RWPE1 (cell line): ENCODE measurements around the gene TPBGL.

Experiments used
- CTCF ChIA-PET: fragments of 350-600 bp; sonication (Branson Sonifier 250); formaldehyde crosslinking; extraction: SDS; loops from one replicate; lab custom pipeline; 2021; lab: Yijun Ruan, JAX
- POLR2A ChIA-PET: fragments of 400-600 bp; formaldehyde crosslinking; extraction: SDS; loops from one replicate; lab custom pipeline; 2020; ENCODE audit warnings: antibody characterized with exemption; ENCODE audit not compliant: low non-redundant PET; lab: Yijun Ruan, JAX
- DNase-seq: peaks from one replicate; pipeline ENCODE4 v3.0.0; 2012; ENCODE audit warnings: low spot score
- H3K27ac ChIP-seq: fragments of 450-650 bp; 2 replicates; pipeline ENCODE4 v1.5.1; 2017
- CTCF ChIP-seq: fragments of 450-650 bp; conservative IDR thresholded peaks from 2 replicates; pipeline ENCODE4 v1.5.1; 2017; ENCODE audit warnings: low read depth, mild to moderate bottlenecking

TPBGL gene

GRCh38 chr11:75289919-75290318 is 49.3 kb downstream of the TPBGL start:
- H3K27ac ChIP-seq, result no peak overlapping the region
- ChIA-PET POLR2A (no interaction called here), CTCF (interaction anchor here (1.3 kb wide), 1 partner anchor 95 kb away, joined by 3 read pairs; no protein-coding TSS in a partner anchor)
- DNase-seq, result no peak
- no peak for TF ChIP-seq CTCF

- no peak for TF ChIP-seq CTCF
- no peak for DNase-seq
- no peak overlapping the region for H3K27ac ChIP-seq
- ChIA-PET CTCF (no interaction called here), POLR2A (no interaction called here)
Measured at GRCh38 chr11:75291741-75292140, 51.2 kb downstream of the TPBGL start.

GRCh38 chr11:75292943-75293342 is 52.4 kb downstream of the TPBGL start:
- H3K27ac ChIP-seq, result no peak overlapping the region
- no peak for DNase-seq
- no peak for TF ChIP-seq CTCF
- ChIA-PET POLR2A (no interaction called here), CTCF (no interaction called here)
